IMR-90 (cell line): ENCODE measurements around the gene IL18R1. TPM values are rescaled to one million over a fixed set of nuclear protein-coding genes. Genes with fewer than 3 reads are reported as not detected.

Experiments used
- ATAC-seq: fragments of 200-7000 bp; cut with Tn5 transposase; 2 replicates; pipeline ENCODE4 v1.9.1; 2020; ENCODE audit warnings: low read depth, mild to moderate bottlenecking, moderate library complexity
- BruUV-seq: library from RNA; stranded (reverse); fragments of 400-500 nt; replicated peaks from 2 replicates; lab custom pipeline; 2021; lab: Mats Ljungman, UMichigan
- CTCF ChIA-PET: fragments of 300-600 bp; formaldehyde crosslinking; extraction: SDS; loops from one replicate; lab custom pipeline; 2021; ENCODE audit warnings: antibody characterized with exemption; lab: Yijun Ruan, JAX
- POLR2A ChIA-PET: fragments of 300-600 bp; sonication (Branson Sonifier 250); formaldehyde crosslinking; loops from one replicate; lab custom pipeline; 2022; ENCODE audit warnings: antibody characterized with exemption; ENCODE audit not compliant: unreplicated experiment; lab: Charles Lee
- DNase-seq: peaks from one replicate; pipeline ENCODE4 v3.0.0; 2013
- H2AFZ ChIP-seq: replicated peaks from 2 replicates; pipeline ENCODE3; 2013; ENCODE audit warnings: low read length, mild to moderate bottlenecking; ENCODE audit not compliant: poor library complexity
- H2AK5ac ChIP-seq: 2 replicates; pipeline ENCODE4 v1.6.1; 2013; ENCODE audit warnings: low read depth, low read length, inconsistent platforms
- H2AK9ac ChIP-seq: replicated peaks from 2 replicates; pipeline ENCODE3; 2013; ENCODE audit warnings: mild to moderate bottlenecking, low read depth, low read length, moderate library complexity; ENCODE audit not compliant: poor library complexity
- H2BK120ac ChIP-seq: 2 replicates; pipeline ENCODE4 v1.6.1; 2013; ENCODE audit warnings: low read depth, low read length, inconsistent platforms
- H2BK15ac ChIP-seq: 3 replicates; pipeline ENCODE4 v1.6.1; 2013; ENCODE audit warnings: low read depth, low read length, inconsistent platforms
- H2BK20ac ChIP-seq: 2 replicates; pipeline ENCODE4 v1.6.1; 2013; ENCODE audit warnings: low read depth, mild to moderate bottlenecking, inconsistent platforms, low read length, moderate library complexity
- H2BK5ac ChIP-seq: 2 replicates; pipeline ENCODE4 v1.6.1; 2013; ENCODE audit warnings: mild to moderate bottlenecking, low read depth, low read length, inconsistent platforms; ENCODE audit not compliant: poor library complexity, severe bottlenecking
- H3K14ac ChIP-seq: replicated peaks from 2 replicates; pipeline ENCODE4 v1.6.1; 2013; ENCODE audit warnings: low read depth, low read length, inconsistent platforms
- H3K18ac ChIP-seq: 2 replicates; pipeline ENCODE4 v1.6.1; 2013; ENCODE audit warnings: low read depth, low read length, control low read depth
- H3K23ac ChIP-seq: 2 replicates; pipeline ENCODE4 v1.6.1; 2013; ENCODE audit warnings: low read depth, low read length, inconsistent platforms
- H3K27ac ChIP-seq: 2 replicates; pipeline ENCODE4 v1.5.1; 2013; ENCODE audit warnings: mild to moderate bottlenecking, control low read depth, low read length; ENCODE audit not compliant: insufficient read depth
- H3K27me3 ChIP-seq: 2 replicates; pipeline ENCODE4 v1.6.1; 2013; ENCODE audit warnings: low read length; ENCODE audit not compliant: control insufficient read depth, insufficient read depth
- H3K36me3 ChIP-seq: 2 replicates; pipeline ENCODE4 v1.6.1; 2013; ENCODE audit warnings: low read length, mixed read lengths; ENCODE audit not compliant: control insufficient read depth, insufficient read depth
- H3K4ac ChIP-seq: 2 replicates; pipeline ENCODE4 v1.6.1; 2013; ENCODE audit warnings: low read depth, low read length, inconsistent platforms
- H3K4me1 ChIP-seq: 2 replicates; pipeline ENCODE4 v1.6.1; 2013; ENCODE audit warnings: low read length, mixed read lengths; ENCODE audit not compliant: control insufficient read depth, insufficient read depth
- H3K4me2 ChIP-seq: 2 replicates; pipeline ENCODE4 v1.6.1; 2013; ENCODE audit warnings: low read depth, mild to moderate bottlenecking, control low read depth, low read length, moderate library complexity
- H3K4me3 ChIP-seq: 2 replicates; pipeline ENCODE4 v1.5.1; 2013; ENCODE audit warnings: low read depth, mild to moderate bottlenecking, control low read depth, low read length, moderate library complexity; ENCODE audit not compliant: insufficient read depth
- H3K56ac ChIP-seq: 2 replicates; pipeline ENCODE4 v1.6.1; 2013; ENCODE audit warnings: low read length, inconsistent platforms; ENCODE audit not compliant: insufficient read depth; ENCODE audit errors: extremely low read depth
- H3K79me1 ChIP-seq, 2 experiments: 2 replicates each; pipeline ENCODE4 v1.6.1; 2013; ENCODE audit warnings: low read length in 2 of 2, inconsistent platforms in 1 of 2, low read depth in 1 of 2
- H3K9ac ChIP-seq: 2 replicates; pipeline ENCODE4 v1.6.1; 2013; ENCODE audit warnings: low read depth, low read length, control low read depth
- H3K9me1 ChIP-seq: 2 replicates; pipeline ENCODE4 v1.6.1; 2013; ENCODE audit warnings: low read length, inconsistent platforms; ENCODE audit not compliant: insufficient read depth
- H3K9me3 ChIP-seq: 2 replicates; pipeline ENCODE4 v1.6.1; 2013; ENCODE audit warnings: low read length; ENCODE audit not compliant: control insufficient read depth, insufficient read depth
- H4K20me1 ChIP-seq: 2 replicates; pipeline ENCODE4 v1.6.1; 2013; ENCODE audit warnings: low read length, inconsistent platforms; ENCODE audit not compliant: insufficient read depth
- H4K5ac ChIP-seq: 2 replicates; pipeline ENCODE4 v1.6.1; 2013; ENCODE audit warnings: mild to moderate bottlenecking, low read depth, low read length, control low read depth
- H4K8ac ChIP-seq, 2 experiments: 2 replicates each; pipeline ENCODE4 v1.6.1; 2013; ENCODE audit warnings: low read depth in 2 of 2, low read length in 2 of 2, control low read depth in 1 of 2, inconsistent platforms in 1 of 2
- H4K91ac ChIP-seq: 2 replicates; pipeline ENCODE4 v1.6.1; 2013; ENCODE audit warnings: low read depth, low read length, inconsistent platforms; ENCODE audit not compliant: insufficient read depth
- BHLHE40 ChIP-seq: fragments of 150-350 bp; IDR thresholded peaks from 2 replicates; pipeline ENCODE4 v1.6.1; 2016; ENCODE audit warnings: mild to moderate bottlenecking, low read depth, low read length
- CEBPB ChIP-seq: IDR thresholded peaks from 2 replicates; pipeline ENCODE4 v1.6.1; 2012; ENCODE audit warnings: low read depth, low read length, improper control_type of control experiment
- CHD1 ChIP-seq: IDR thresholded peaks from 2 replicates; pipeline ENCODE4 v1.6.1; 2012; ENCODE audit warnings: low read depth, low read length, improper control_type of control experiment
- CTCF ChIP-seq: conservative IDR thresholded peaks from 2 replicates; pipeline ENCODE4 v1.5.1; 2012; ENCODE audit warnings: mild to moderate bottlenecking, low read depth, low read length, improper control_type of control experiment
- ELK1 ChIP-seq: fragments of 150-350 bp; IDR thresholded peaks from 2 replicates; pipeline ENCODE4 v1.6.1; 2016; ENCODE audit warnings: low read depth, mild to moderate bottlenecking, low read length, moderate library complexity, borderline replicate concordance
- FOS ChIP-seq: fragments of 150-350 bp; IDR thresholded peaks from 2 replicates; pipeline ENCODE4 v1.6.1; 2016; ENCODE audit warnings: low read depth, low read length
- MAFK ChIP-seq: IDR thresholded peaks from 2 replicates; pipeline ENCODE4 v1.6.1; 2012; ENCODE audit warnings: low read depth, low read length, improper control_type of control experiment
- MXI1 ChIP-seq: IDR thresholded peaks from 2 replicates; pipeline ENCODE4 v1.6.1; 2012; ENCODE audit warnings: low read depth, mild to moderate bottlenecking, low read length, moderate library complexity, borderline replicate concordance
- NFE2L2 ChIP-seq: fragments of 150-350 bp; IDR thresholded peaks from 2 replicates; pipeline ENCODE4 v1.6.1; 2016; ENCODE audit warnings: low read depth, mild to moderate bottlenecking, low read length
- RAD21 ChIP-seq: IDR thresholded peaks from 2 replicates; pipeline ENCODE4 v1.6.1; 2012; ENCODE audit warnings: low read length, improper control_type of control experiment
- RCOR1 ChIP-seq: IDR thresholded peaks from 2 replicates; pipeline ENCODE4 v1.6.1; 2012; ENCODE audit warnings: mild to moderate bottlenecking, low read length, improper control_type of control experiment; ENCODE audit not compliant: insufficient replicate concordance
- RFX5 ChIP-seq: IDR thresholded peaks from 2 replicates; pipeline ENCODE4 v1.8.0; 2012; ENCODE audit warnings: low read depth, mild to moderate bottlenecking, low read length, moderate library complexity
- SMC3 ChIP-seq: fragments of 150-350 bp; IDR thresholded peaks from 2 replicates; pipeline ENCODE4 v1.6.1; 2016; ENCODE audit warnings: low read depth, mild to moderate bottlenecking, antibody characterized with exemption, low read length, moderate library complexity
- USF2 ChIP-seq: fragments of 150-350 bp; IDR thresholded peaks from 2 replicates; pipeline ENCODE4 v1.6.1; 2017; ENCODE audit warnings: mild to moderate bottlenecking, antibody characterized with exemption, low read length, low read depth
- WGBS, 2 experiments: methylation state at CpG; one replicate each; pipeline versions ENCODE4 v1.1.5 to v1.1.7; 2013; ENCODE audit warnings: missing lambda C conversion rate in 2 of 2; ENCODE audit not compliant: insufficient read length in 1 of 2; ENCODE audit errors: extremely low coverage in 2 of 2; 5-methylcytosine and 5-hydroxymethylcytosine counted together
- dilution Hi-C: fragments of 300-500 bp; cut with HindIII; formaldehyde crosslinking; loops from one replicate; pipeline ENCODE4 v1.14.3; 2018; ENCODE audit warnings: low sequenced_read_pairs; ENCODE audit not compliant: unreplicated experiment
- in situ Hi-C: fragments of 300-500 bp; cut with MboI; formaldehyde crosslinking; loops from 3 replicates; pipeline ENCODE4 v1.14.3; 2019; ENCODE audit warnings: low sequenced_read_pairs, inconsistent platforms, mixed read lengths
- intact Hi-C: fragments of 100-400 bp; cut with micrococcal nuclease; formaldehyde crosslinking; loops from 2 replicates; pipeline ENCODE4 v1.10.0; 2022
- polyA plus RNA-seq, 3 experiments: library from polyadenylated mRNA; depleted of rRNA; stranded (reverse); fragments of >200 nt; gene quantifications; 2 replicates each; pipeline ENCODE4 v1.2.3, GENCODE V29; 2012; ENCODE audit warnings: low replicate concordance in 1 of 3
- total RNA-seq: library from RNA; depleted of rRNA; stranded (reverse); fragments of >200 nt; gene quantifications from 2 replicates; pipeline ENCODE4 v1.2.3, GENCODE V29; 2012

Gene IL18R1
- total and polyA plus RNA-seq, 2 of the 4 experiments (the other 2 are of a cell fraction): 0.18 to 0.24 TPM

GRCh38 chr2:102421890-102422759 lies 66.5 kb downstream of the IL18R1 start:
- in situ Hi-C loops (no loop called here), dilution Hi-C loops (no loop called here), intact Hi-C loops (no loop called here)
- DNase-seq (no peak), ATAC-seq (no peak)
- no peak overlapping the region for H3K27ac ChIP-seq
- no peak overlapping the region for H2BK15ac ChIP-seq
- H4K20me1 ChIP-seq: no peaks in the 10 kb centered on the region
- BruUV-seq: no TSS peak
- no peak overlapping the region for H3K4ac ChIP-seq
- H3K4me2 ChIP-seq: no peak overlapping the region
- WGBS, 2 experiments: 72% methylated on average over 4 of the region's 5 CpGs; no CpG with 5 or more reads in 1 of the 2 experiments
- no peak overlapping the region for H3K18ac ChIP-seq
- H2BK20ac ChIP-seq: no peak overlapping the region
- no peak overlapping the region for H2AK5ac ChIP-seq
- H3K79me1 ChIP-seq: no peaks in the 10 kb centered on the region
- ChIA-PET CTCF (interaction anchor here (1.1 kb wide), 1 partner anchor 21 kb away, joined by 3 read pairs; no protein-coding TSS in a partner anchor), POLR2A (interaction anchor here (0.6 kb wide), 1 partner anchor 13 kb away, joined by 4 read pairs; no protein-coding TSS in a partner anchor)
- H2BK5ac ChIP-seq: no peak overlapping the region
- H4K5ac ChIP-seq: no peak overlapping the region
- no peak overlapping the region for H4K91ac ChIP-seq
- H2AK9ac ChIP-seq: no peak overlapping the region
- H2AFZ ChIP-seq: no peak overlapping the region
- no peak overlapping the region for H3K14ac ChIP-seq
- no peaks in the 10 kb centered on the region for H3K9me1 ChIP-seq
- H3K4me1 ChIP-seq: no peaks in the 10 kb centered on the region
- no peak overlapping the region for H3K56ac ChIP-seq
- H3K9me3 ChIP-seq: no peaks in the 10 kb centered on the region
- no peak overlapping the region for H3K9ac ChIP-seq
- H3K4me3 ChIP-seq: no peak overlapping the region
- H3K27me3 ChIP-seq: peaks cover 24% of the 10 kb centered on the region
- no peak overlapping the region for H3K23ac ChIP-seq
- no peak overlapping the region for H4K8ac ChIP-seq
- no peaks in the 10 kb centered on the region for H3K36me3 ChIP-seq
- H2BK120ac ChIP-seq: no peak overlapping the region
- TF ChIP-seq SMC3: no peak
- TF ChIP-seq NFE2L2: no peak
- TF ChIP-seq BHLHE40: no peak
- TF ChIP-seq MXI1: no peak
- no peak for TF ChIP-seq CEBPB
- no peak for TF ChIP-seq CHD1
- TF ChIP-seq RAD21: no peak
- TF ChIP-seq CTCF: no peak
- no peak for TF ChIP-seq ELK1
- no peak for TF ChIP-seq FOS
- no peak for TF ChIP-seq RFX5
- TF ChIP-seq MAFK: no peak
- no peak for TF ChIP-seq RCOR1
- no peak for TF ChIP-seq USF2
